Heart left ventricle (tissue), 16 donors: ENCODE results near the gene SOX18. TPM values are rescaled to one million over a fixed set of nuclear protein-coding genes. Genes with fewer than 3 reads are reported as not detected.

Experiments
- ATAC-seq, 4 donors: fragments of 200-7000 bp; cut with Tn5 transposase; one replicate each; pipeline ENCODE4 v1.9.1; 2020 to 2022; ENCODE audit warnings: moderate library complexity in 4 of 4, mild to moderate bottlenecking in 3 of 4, moderate number of reproducible peaks in 1 of 4
- DNase-seq, 5 donors: peaks; one replicate each; pipeline ENCODE4 v3.0.0-alpha.2; 2020
- H3K27ac ChIP-seq, 12 donors: fragments of 200-600 bp; sonication (generic) in 4 of 12; one replicate each; pipeline versions ENCODE4 v1.5.0 to v1.8.0; 2016 to 2022; ENCODE audit warnings: mild to moderate bottlenecking in 2 of 12
- H3K27me3 ChIP-seq, 9 donors: fragments of 200-600 bp; sonication (generic) in 2 of 9; one replicate each; pipeline versions ENCODE4 v1.5.1 to v1.8.0; 2016 to 2022; ENCODE audit warnings: mild to moderate bottlenecking in 3 of 9
- H3K36me3 ChIP-seq, 9 donors: fragments of 200-600 bp; sonication (generic) in 2 of 9; one replicate each; pipeline versions ENCODE4 v1.5.0 to v1.8.0; 2018 to 2022; ENCODE audit warnings: mild to moderate bottlenecking in 2 of 9
- H3K4me1 ChIP-seq, 12 donors: fragments of 200-600 bp; sonication (generic) in 4 of 12; one replicate each; pipeline versions ENCODE4 v1.5.0 to v1.8.0; 2016 to 2022; ENCODE audit warnings: mild to moderate bottlenecking in 3 of 12
- H3K4me3 ChIP-seq, 12 donors: fragments of 200-600 bp; sonication (generic) in 4 of 12; one replicate each; pipeline versions ENCODE4 v1.5.0 to v1.8.0; 2017 to 2022; ENCODE audit warnings: mild to moderate bottlenecking in 9 of 12, moderate library complexity in 4 of 12
- H3K9me3 ChIP-seq, 12 donors: fragments of 200-600 bp; sonication (generic) in 4 of 12; one replicate each; pipeline versions ENCODE4 v1.5.0 to v1.8.0; 2016 to 2022; ENCODE audit warnings: mild to moderate bottlenecking in 1 of 12
- POLR2A ChIP-seq, 2 donors: fragments of 450-650 bp; IDR thresholded peaks; one replicate each; pipeline ENCODE4 v1.6.1; 2017; ENCODE audit warnings: antibody characterized with exemption in 2 of 2, mild to moderate bottlenecking in 2 of 2, moderate library complexity in 2 of 2
- WGBS, 4 donors: extraction: QIAGEN DNeasy Blood & Tissue Kit in 2 of 4; methylation state at CpG; one replicate each; pipeline versions ENCODE4 v1.1.5 to v1.1.7; 2013 to 2018; 5-methylcytosine and 5-hydroxymethylcytosine counted together
- intact Hi-C, 10 donors: fragments of 100-400 bp; cut with DNase I; formaldehyde crosslinking; loops; one replicate each; pipeline versions ENCODE4 v1.11.1 to v1.14.2; 2022
- polyA plus RNA-seq, 2 donors: library from polyadenylated mRNA; stranded (reverse); fragments of 200-250 nt; gene quantifications; one replicate each; pipeline ENCODE4 v1.2.3, GENCODE V29; 2013
- total RNA-seq, 9 donors: library from RNA; depleted of rRNA in 2 of 9; stranded (reverse); fragments of >200 nt in 2 of 9; fragmentation: NEBNext Ultra II Directional in 3 of 9; extraction: Animal tissue kit (Norgen Biotek cat#: 25700) in 3 of 9; gene quantifications; one replicate each; pipeline versions ENCODE4 v1.1.0 to v1.2.4, GENCODE V29; 2016 to 2023
- TF ChIP-seq, protein P1 (sequence below), 12 donors: fragments of 200-600 bp; sonication (generic) in 4 of 12; IDR thresholded peaks; one replicate each; pipeline versions ENCODE4 v1.5.0 to v1.8.0; 2018 to 2022; ENCODE audit warnings: antibody characterized with exemption in 12 of 12, mild to moderate bottlenecking in 5 of 12
- donor health status: ischemic (EF 13 %, LVEDD 7.1; RV severe dilation, severe dysfunction).
- donor health status: healthy with polysubstance abuse.
- donor health status: DM: no; HTN: yes; CAD: no.
- donor health status: DM: no; HTN: no; CAD: no.
- donor health status: ischemic (EF 25% LVEDD 6.9; RV normal size, moderate dysfunction).
- donor health status: ischemic (EF 25% LVEDD 5.7; RV mildly dilated, moderate dysfunction).
- donor health status: healthy.
- donor health status: DM: yes; HTN: yes; CAD: no.
- donor health status: ischemic (EF 35%, LVEDD 5.7; RV mildly dilated, moderate dysfunction).
- donor health status: nonischemic (EF 11% LVEDD 7.7; RV severe dilation, severe dysfunction).
- donor health status: DM: yes; HTN: yes; CAD: no.
- donor health status: PGD.
- donor health status: ischemic (EF 29% LVEDD 5.4; RV normal size, mild dysfunction).
- donor health status: nonischemic (EF 23%, LVEDD 6.1; RV moderate dilation, normal function).

The SOX18 gene
- total and polyA plus RNA-seq, 11 donors: 23.5 to 75.9 (median 48.2) TPM

DNA sequence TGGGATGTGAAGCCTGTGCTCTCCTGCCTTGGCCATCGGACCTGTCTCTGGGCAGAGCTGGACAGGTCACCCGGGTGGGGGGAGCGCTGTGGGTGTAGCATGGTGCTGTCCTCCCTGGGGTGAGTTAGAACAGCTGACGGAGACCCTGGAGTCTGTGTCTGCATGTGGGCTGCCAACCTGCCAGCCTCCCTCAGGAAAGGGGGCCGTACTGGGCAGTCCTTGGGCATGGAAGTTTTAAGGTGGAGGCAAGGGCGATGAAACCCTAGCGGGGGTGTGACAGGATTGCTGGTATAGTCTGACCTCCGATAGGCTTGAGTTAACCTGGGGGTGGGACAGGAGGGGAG lies 2.4 kb downstream of the SOX18 start:
- H3K4me3 ChIP-seq: peak overlapping the region; percentile 39 to 91 (median 63)
- TF ChIP-seq, protein P1, sequence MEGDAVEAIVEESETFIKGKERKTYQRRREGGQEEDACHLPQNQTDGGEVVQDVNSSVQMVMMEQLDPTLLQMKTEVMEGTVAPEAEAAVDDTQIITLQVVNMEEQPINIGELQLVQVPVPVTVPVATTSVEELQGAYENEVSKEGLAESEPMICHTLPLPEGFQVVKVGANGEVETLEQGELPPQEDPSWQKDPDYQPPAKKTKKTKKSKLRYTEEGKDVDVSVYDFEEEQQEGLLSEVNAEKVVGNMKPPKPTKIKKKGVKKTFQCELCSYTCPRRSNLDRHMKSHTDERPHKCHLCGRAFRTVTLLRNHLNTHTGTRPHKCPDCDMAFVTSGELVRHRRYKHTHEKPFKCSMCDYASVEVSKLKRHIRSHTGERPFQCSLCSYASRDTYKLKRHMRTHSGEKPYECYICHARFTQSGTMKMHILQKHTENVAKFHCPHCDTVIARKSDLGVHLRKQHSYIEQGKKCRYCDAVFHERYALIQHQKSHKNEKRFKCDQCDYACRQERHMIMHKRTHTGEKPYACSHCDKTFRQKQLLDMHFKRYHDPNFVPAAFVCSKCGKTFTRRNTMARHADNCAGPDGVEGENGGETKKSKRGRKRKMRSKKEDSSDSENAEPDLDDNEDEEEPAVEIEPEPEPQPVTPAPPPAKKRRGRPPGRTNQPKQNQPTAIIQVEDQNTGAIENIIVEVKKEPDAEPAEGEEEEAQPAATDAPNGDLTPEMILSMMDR (IDR thresholded peaks at IDR 0.05): no peak
- no peak for TF ChIP-seq POLR2A (IDR thresholded peaks at IDR 0.05)
- H3K27ac ChIP-seq: peak overlapping the region in 11 of 12 donors; percentile 29 to 90 (median 83)
- peaks cover 0 to 23% (median 8%) of the 10 kb centered on the region in 9 donors for H3K36me3 ChIP-seq
- DNase-seq (no peak), ATAC-seq (no peak)
- H3K27me3 ChIP-seq: peaks cover 0 to 64% (median 25%) of the 10 kb centered on the region in 9 donors
- intact Hi-C loops: no loop called here
- H3K9me3 ChIP-seq: no peaks in the 10 kb centered on the region
- WGBS, 4 donors: 58 to 72% (median 65%) methylated on average over 8 of the region's 8 CpGs
- peaks cover 0 to 32% (median 7%) of the 10 kb centered on the region in 12 donors for H3K4me1 ChIP-seq

DNA sequence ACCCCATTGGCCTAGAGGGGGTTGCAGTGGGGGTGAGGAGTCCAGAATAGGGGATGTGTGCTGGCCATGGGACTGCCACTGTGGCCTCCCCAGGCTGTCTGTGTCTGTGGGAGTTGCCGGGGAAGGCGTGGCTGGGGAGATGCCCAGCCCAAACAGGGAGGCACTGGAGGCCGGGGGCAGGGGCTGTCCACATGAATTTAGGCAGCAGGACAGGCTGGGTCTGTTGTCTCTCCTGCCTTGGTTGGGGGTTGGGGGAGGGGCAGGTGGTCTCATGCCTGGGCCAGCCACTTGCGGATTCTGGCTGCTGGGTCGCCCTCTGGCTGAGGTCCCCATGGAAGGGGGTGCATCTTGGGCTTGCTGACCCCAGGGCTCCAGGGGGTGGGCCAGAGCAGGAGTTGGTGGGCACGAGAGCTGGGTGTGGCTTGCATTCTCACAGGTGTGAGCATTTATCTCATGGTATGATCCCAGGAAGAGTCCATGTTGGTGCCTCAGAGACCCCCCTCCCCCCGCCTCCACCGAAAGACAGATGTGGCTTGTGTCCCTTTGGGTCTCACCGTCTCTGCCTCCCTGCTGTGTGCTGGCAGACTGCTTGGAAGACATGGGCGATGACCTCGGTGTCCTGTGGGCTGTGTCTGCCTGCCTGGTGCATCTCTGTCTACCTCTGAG lies 4.0 kb downstream of the SOX18 start:
- H3K4me1 ChIP-seq: peaks cover 0 to 45% (median 21%) of the 10 kb centered on the region in 12 donors
- peaks cover 0 to 69% (median 37%) of the 10 kb centered on the region in 9 donors for H3K27me3 ChIP-seq
- H3K27ac ChIP-seq: peak overlapping the region; percentile 37 to 90 (median 78)
- ATAC-seq (peak in 3 of 4 donors; percentile 11 to 38 (median 23)), DNase-seq (peak in 3 of 5 donors; percentile 59 to 72 (median 67))
- H3K9me3 ChIP-seq: no peaks in the 10 kb centered on the region
- peak overlapping the region in 9 of 12 donors; percentile 54 to 91 (median 65) for H3K4me3 ChIP-seq
- TF ChIP-seq, protein P1 (IDR thresholded peaks at IDR 0.05): no peak
- peak in 1 of 2 donors; percentile 9 for TF ChIP-seq POLR2A (IDR thresholded peaks at IDR 0.05)
- intact Hi-C loops: no loop called here
- WGBS, 4 donors: 40 to 75% (median 48%) methylated on average over 8 to 11 of the region's 11 CpGs
- H3K36me3 ChIP-seq: peaks cover 0 to 23% (median 8%) of the 10 kb centered on the region in 9 donors

DNA sequence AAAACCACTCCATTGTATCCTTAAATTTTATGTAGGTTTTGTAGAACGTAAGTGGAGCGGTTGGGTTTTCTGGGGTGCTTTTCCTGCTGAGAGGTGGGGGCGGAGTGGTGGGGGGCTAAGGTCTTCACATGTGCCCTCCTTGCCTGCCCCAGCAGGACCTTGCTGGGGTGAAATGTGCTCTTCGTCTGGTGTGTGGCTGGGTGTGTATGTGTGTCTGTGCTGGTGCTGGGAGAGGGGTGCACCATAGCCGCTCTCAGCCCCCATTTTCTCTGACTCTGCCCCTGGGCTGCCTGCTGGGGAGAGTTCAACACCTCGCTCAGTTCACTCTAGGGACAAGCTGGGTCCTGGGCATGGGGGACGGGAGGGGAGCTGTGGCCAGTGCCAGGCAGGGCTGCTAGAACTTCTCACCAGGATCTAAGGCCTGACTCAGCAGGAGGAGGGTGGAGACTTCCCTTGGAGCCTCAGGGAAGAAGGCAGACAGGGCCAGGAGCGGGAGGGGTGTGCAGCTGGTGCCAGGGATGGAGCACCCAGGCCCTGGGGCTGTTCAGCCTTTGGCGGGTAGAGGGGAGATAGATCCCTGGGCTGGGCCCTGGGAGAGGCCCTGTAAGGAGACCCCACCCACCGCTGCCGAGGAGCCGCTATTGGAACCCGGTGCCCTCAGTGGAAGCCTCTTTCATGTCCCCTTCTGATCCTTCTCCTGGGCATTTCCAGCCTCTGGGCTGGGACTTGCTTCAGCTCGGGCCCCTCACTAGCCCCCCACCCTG lies 4.8 kb downstream of the SOX18 start:
- DNase-seq (peak in 3 of 5 donors; percentile 57 to 76 (median 69)), ATAC-seq (peak; percentile 43 to 66 (median 56))
- Histone ChIP-seq H3K9me3 (no peaks in the 10 kb centered on the region), H3K4me3 (peak overlapping the region in 8 of 12 donors; percentile 28 to 91 (median 65)), H3K27me3 (peaks cover 0 to 71% (median 41%) of the 10 kb centered on the region in 9 donors), H3K27ac (peak overlapping the region; percentile 37 to 90 (median 78)), H3K36me3 (peaks cover 0 to 23% (median 8%) of the 10 kb centered on the region in 9 donors), H3K4me1 (peaks cover 5 to 52% (median 23%) of the 10 kb centered on the region in 12 donors)
- WGBS, 4 donors: 51 to 67% (median 56%) methylated on average over 13 to 14 of the region's 14 CpGs
- intact Hi-C loops: no loop called here
- TF ChIP-seq, protein P1 (IDR thresholded peaks at IDR 0.05): no peak
- TF ChIP-seq POLR2A (IDR thresholded peaks at IDR 0.05): no peak

DNA sequence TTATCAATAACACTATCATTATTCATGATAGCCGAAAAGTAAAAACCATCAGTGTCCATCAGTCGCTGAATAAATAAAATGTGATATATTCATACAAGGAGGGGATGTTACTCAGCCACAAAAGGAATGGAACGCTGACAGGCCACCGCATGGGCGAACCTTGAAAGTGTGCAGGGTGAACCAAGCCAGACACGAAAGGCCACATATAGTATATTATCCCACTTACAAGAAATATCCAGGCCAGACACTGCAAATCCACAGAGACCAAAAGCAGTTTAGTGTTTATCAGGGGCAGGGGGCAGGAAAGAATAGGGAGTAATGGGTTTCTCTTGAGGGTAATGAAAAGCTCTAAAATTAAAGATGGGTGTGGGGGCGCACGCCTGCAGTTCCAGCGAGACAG lies 5.7 kb downstream of the SOX18 start:
- H3K9me3 ChIP-seq: no peaks in the 10 kb centered on the region
- H3K27ac ChIP-seq: peak overlapping the region in 7 of 12 donors; percentile 39 to 90 (median 82)
- intact Hi-C loops: no loop called here
- peaks cover 0 to 23% (median 8%) of the 10 kb centered on the region in 9 donors for H3K36me3 ChIP-seq
- peaks cover 6 to 55% (median 29%) of the 10 kb centered on the region in 12 donors for H3K4me1 ChIP-seq
- H3K27me3 ChIP-seq: peaks cover 0 to 71% (median 41%) of the 10 kb centered on the region in 9 donors
- ATAC-seq (no peak), DNase-seq (no peak)
- TF ChIP-seq, protein P1 (IDR thresholded peaks at IDR 0.05): no peak
- no peak for TF ChIP-seq POLR2A (IDR thresholded peaks at IDR 0.05)
- no peak overlapping the region for H3K4me3 ChIP-seq
- WGBS, 4 donors: 80 to 89% (median 86%) methylated on average over 9 of the region's 9 CpGs
